Astrocyte (in vitro differentiated cells and primary cell): Measurements from ENCODE around the gene S1PR3. TPM values are rescaled to one million over a fixed set of nuclear protein-coding genes. Genes with fewer than 3 reads are reported as not detected.

Source experiments
- DNase-seq: peaks from one replicate; pipeline ENCODE4 v3.0.0-alpha.2; 2010; ENCODE audit warnings: low read depth
- FAIRE-seq: peaks from 2 replicates; lab custom pipeline; 2011; peaks lifted over from hg19 to GRCh38; lab: Jason Lieb, UNC
- H2AFZ ChIP-seq: 2 replicates; pipeline ENCODE4 v1.6.0; 2012; ENCODE audit warnings: low read depth, low read length, inconsistent platforms
- H3K27ac ChIP-seq: 2 replicates; pipeline ENCODE4 v1.5.1; 2011; ENCODE audit warnings: low read depth, low read length, inconsistent platforms
- H3K27me3 ChIP-seq: 2 replicates; pipeline ENCODE4 v1.6.0; 2011; ENCODE audit warnings: low read length, inconsistent platforms; ENCODE audit not compliant: insufficient read depth
- H3K36me3 ChIP-seq: 2 replicates; pipeline ENCODE4 v1.5.1; 2011; ENCODE audit warnings: low read length, inconsistent platforms; ENCODE audit not compliant: insufficient read depth
- H3K4me1 ChIP-seq: 2 replicates; pipeline ENCODE4 v1.5.1; 2011; ENCODE audit warnings: low read length, inconsistent platforms; ENCODE audit not compliant: insufficient read depth
- H3K4me2 ChIP-seq: 2 replicates; pipeline ENCODE4 v1.6.0; 2012; ENCODE audit warnings: low read length, inconsistent platforms
- H3K4me3 ChIP-seq: 2 replicates; pipeline ENCODE4 v1.5.1; 2011; ENCODE audit warnings: low read depth, mild to moderate bottlenecking, low read length, inconsistent platforms; ENCODE audit not compliant: insufficient read depth
- H3K79me2 ChIP-seq: 2 replicates; pipeline ENCODE4 v1.6.0; 2012; ENCODE audit warnings: mild to moderate bottlenecking, low read length, inconsistent platforms; ENCODE audit not compliant: insufficient read depth
- H3K9ac ChIP-seq: 2 replicates; pipeline ENCODE4 v1.6.0; 2012; ENCODE audit warnings: mild to moderate bottlenecking, low read length, inconsistent platforms
- H3K9me3 ChIP-seq: 2 replicates; pipeline ENCODE4 v1.5.1; 2012; ENCODE audit warnings: low read depth, mild to moderate bottlenecking, low read length, inconsistent platforms; ENCODE audit not compliant: insufficient read depth
- H4K20me1 ChIP-seq: 2 replicates; pipeline ENCODE4 v1.6.0; 2012; ENCODE audit warnings: low read length, inconsistent platforms; ENCODE audit not compliant: insufficient read depth
- H3K27ac Mint-ChIP-seq: one replicate; pipeline ENCODE4 v1.8.0; 2021; ENCODE audit warnings: mild to moderate bottlenecking, mixed read lengths; ENCODE audit not compliant: unreplicated experiment
- H3K27me3 Mint-ChIP-seq: one replicate; pipeline ENCODE4 v1.8.0; 2021; ENCODE audit warnings: low read depth, mixed read lengths; ENCODE audit not compliant: unreplicated experiment
- H3K36me3 Mint-ChIP-seq: one replicate; pipeline ENCODE4 v1.8.0; 2021; ENCODE audit warnings: low read depth, mixed read lengths; ENCODE audit not compliant: unreplicated experiment
- H3K4me1 Mint-ChIP-seq: one replicate; pipeline ENCODE4 v1.8.0; 2021; ENCODE audit warnings: low read depth, mixed read lengths; ENCODE audit not compliant: unreplicated experiment
- H3K4me3 Mint-ChIP-seq: one replicate; pipeline ENCODE4 v1.8.0; 2021; ENCODE audit warnings: mild to moderate bottlenecking, moderate library complexity, mixed read lengths; ENCODE audit not compliant: unreplicated experiment
- H3K9me3 Mint-ChIP-seq: one replicate; pipeline ENCODE4 v1.8.0; 2021; ENCODE audit warnings: mild to moderate bottlenecking, mixed read lengths; ENCODE audit not compliant: unreplicated experiment
- EZH2 ChIP-seq: IDR thresholded peaks from 2 replicates; pipeline ENCODE4 v1.6.1; 2012; ENCODE audit warnings: mild to moderate bottlenecking, low read length, inconsistent platforms; ENCODE audit not compliant: insufficient read depth
- total RNA-seq: library from RNA; stranded (reverse); gene quantifications from 2 replicates; pipeline ENCODE4 v1.2.1, GENCODE V29; 2021
- TF ChIP-seq, protein P1 (sequence below): IDR thresholded peaks from 2 replicates; pipeline ENCODE4 v1.5.1; 2011; ENCODE audit warnings: low read depth, mild to moderate bottlenecking, inconsistent platforms, low read length, moderate library complexity; ENCODE audit not compliant: insufficient read depth

The S1PR3 gene
- total RNA-seq, 1 donor from 2014 or later: 24.6 TPM

- FAIRE-seq (no peak), DNase-seq (no peak)
- Mint-ChIP-seq H3K4me3 (no peak overlapping the region), H3K27ac (no peak overlapping the region), H3K4me1 (peaks cover 32% of the 10 kb centered on the region), H3K36me3 (peaks cover 17% of the 10 kb centered on the region), H3K9me3 (peaks cover 2% of the 10 kb centered on the region), H3K27me3 (peaks cover 2% of the 10 kb centered on the region)
- Histone ChIP-seq H3K9me3 (no peaks in the 10 kb centered on the region), H3K4me3 (no peak overlapping the region), H3K27ac (no peak overlapping the region), H2AFZ (no peak overlapping the region), H3K4me2 (no peak overlapping the region), H3K9ac (no peak overlapping the region), H3K36me3 (peaks cover 25% of the 10 kb centered on the region), H3K79me2 (peaks cover 56% of the 10 kb centered on the region), H3K4me1 (peaks cover 36% of the 10 kb centered on the region), H3K27me3 (no peaks in the 10 kb centered on the region), H4K20me1 (peaks cover 68% of the 10 kb centered on the region)
- TF ChIP-seq EZH2: no peak
- TF ChIP-seq, protein P1, sequence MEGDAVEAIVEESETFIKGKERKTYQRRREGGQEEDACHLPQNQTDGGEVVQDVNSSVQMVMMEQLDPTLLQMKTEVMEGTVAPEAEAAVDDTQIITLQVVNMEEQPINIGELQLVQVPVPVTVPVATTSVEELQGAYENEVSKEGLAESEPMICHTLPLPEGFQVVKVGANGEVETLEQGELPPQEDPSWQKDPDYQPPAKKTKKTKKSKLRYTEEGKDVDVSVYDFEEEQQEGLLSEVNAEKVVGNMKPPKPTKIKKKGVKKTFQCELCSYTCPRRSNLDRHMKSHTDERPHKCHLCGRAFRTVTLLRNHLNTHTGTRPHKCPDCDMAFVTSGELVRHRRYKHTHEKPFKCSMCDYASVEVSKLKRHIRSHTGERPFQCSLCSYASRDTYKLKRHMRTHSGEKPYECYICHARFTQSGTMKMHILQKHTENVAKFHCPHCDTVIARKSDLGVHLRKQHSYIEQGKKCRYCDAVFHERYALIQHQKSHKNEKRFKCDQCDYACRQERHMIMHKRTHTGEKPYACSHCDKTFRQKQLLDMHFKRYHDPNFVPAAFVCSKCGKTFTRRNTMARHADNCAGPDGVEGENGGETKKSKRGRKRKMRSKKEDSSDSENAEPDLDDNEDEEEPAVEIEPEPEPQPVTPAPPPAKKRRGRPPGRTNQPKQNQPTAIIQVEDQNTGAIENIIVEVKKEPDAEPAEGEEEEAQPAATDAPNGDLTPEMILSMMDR: no peak
These were observed 6.4 kb downstream of the S1PR3 start for GRCh38 chr9:88997646-88998045.

DNA sequence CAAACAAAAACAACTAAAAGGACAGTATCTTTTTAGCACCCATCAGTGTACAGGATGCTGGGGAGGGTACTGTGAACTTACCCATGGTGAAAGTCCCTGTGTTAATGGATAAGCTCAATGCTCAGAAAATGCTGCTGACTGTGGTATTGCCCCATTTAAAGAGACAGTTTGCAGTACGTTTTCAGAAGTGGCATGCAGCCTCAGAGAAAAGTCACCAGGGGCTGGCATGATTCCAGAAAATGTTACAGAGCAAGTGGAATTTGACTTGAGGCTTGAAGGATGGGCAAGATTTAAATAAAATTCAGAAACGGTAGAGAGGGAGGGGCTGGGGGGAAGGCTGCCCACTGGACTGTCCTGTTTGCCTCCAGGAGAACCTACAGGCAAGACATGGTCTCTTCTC lies 7.2 kb downstream of the S1PR3 start:
- no peak for DNase-seq
- peaks cover 17% of the 10 kb centered on the region for H3K36me3 Mint-ChIP-seq
- H3K9me3 Mint-ChIP-seq: peaks cover 2% of the 10 kb centered on the region
- no peak overlapping the region for H3K4me3 ChIP-seq
- peaks cover 32% of the 10 kb centered on the region for H3K4me1 Mint-ChIP-seq
- H3K27me3 ChIP-seq: no peaks in the 10 kb centered on the region
- no peak overlapping the region for H3K4me2 ChIP-seq
- peaks cover 2% of the 10 kb centered on the region for H3K27me3 Mint-ChIP-seq
- peaks cover 33% of the 10 kb centered on the region for H3K36me3 ChIP-seq
- no peak overlapping the region for H3K27ac Mint-ChIP-seq
- H4K20me1 ChIP-seq: peaks cover 62% of the 10 kb centered on the region
- TF ChIP-seq, protein P1: no peak
- no peak for TF ChIP-seq EZH2
- H3K9ac ChIP-seq: no peak overlapping the region
- no peak overlapping the region for H2AFZ ChIP-seq
- peaks cover 32% of the 10 kb centered on the region for H3K4me1 ChIP-seq
- H3K4me3 Mint-ChIP-seq: no peak overlapping the region
- H3K27ac ChIP-seq: no peak overlapping the region
- H3K79me2 ChIP-seq: peaks cover 48% of the 10 kb centered on the region
- no peak for FAIRE-seq
- H3K9me3 ChIP-seq: no peaks in the 10 kb centered on the region

DNA sequence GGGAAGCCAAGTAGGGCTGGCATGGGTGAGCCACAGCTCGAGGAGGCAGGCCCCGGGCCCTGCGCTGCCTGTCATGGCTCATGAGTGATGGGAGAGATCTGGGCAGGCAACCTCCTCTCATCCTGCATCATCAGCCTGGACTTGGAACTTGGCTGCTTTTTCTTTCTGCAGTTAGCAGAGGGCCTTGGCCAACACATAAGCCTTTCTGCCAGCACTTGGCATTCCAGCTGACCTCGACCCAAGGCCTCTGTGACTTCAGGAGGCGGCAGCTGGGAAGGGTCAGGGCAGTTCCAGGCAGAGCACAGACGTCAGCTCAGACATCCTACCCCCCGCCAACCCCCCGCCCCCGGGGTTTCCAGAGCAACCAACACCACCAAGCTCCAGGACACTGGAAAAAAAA lies 7.6 kb downstream of the S1PR3 start:
- H4K20me1 ChIP-seq: peaks cover 58% of the 10 kb centered on the region
- peaks cover 2% of the 10 kb centered on the region for H3K9me3 Mint-ChIP-seq
- DNase-seq (peak; percentile 54), FAIRE-seq (no peak)
- peaks cover 28% of the 10 kb centered on the region for H3K4me1 ChIP-seq
- H3K4me1 Mint-ChIP-seq: peaks cover 32% of the 10 kb centered on the region
- H3K4me3 ChIP-seq: no peak overlapping the region
- no peak overlapping the region for H2AFZ ChIP-seq
- H3K4me3 Mint-ChIP-seq: no peak overlapping the region
- no peak overlapping the region for H3K27ac ChIP-seq
- no peak overlapping the region for H3K9ac ChIP-seq
- H3K4me2 ChIP-seq: no peak overlapping the region
- H3K36me3 ChIP-seq: peaks cover 36% of the 10 kb centered on the region
- H3K79me2 ChIP-seq: peaks cover 44% of the 10 kb centered on the region
- TF ChIP-seq EZH2: no peak
- TF ChIP-seq, protein P1: no peak
- H3K36me3 Mint-ChIP-seq: peaks cover 17% of the 10 kb centered on the region
- no peak overlapping the region for H3K27ac Mint-ChIP-seq
- H3K27me3 ChIP-seq: no peaks in the 10 kb centered on the region
- no peaks in the 10 kb centered on the region for H3K9me3 ChIP-seq
- H3K27me3 Mint-ChIP-seq: peaks cover 2% of the 10 kb centered on the region
